Stimulated activated effector memory CD8-positive, alpha-beta T cell treated with anti-CD3 and anti-CD28 coated beads, Interleukin-12 subunit alpha, Interleukin-12 subunit beta, amount 100 ng/mL, for 72 hours (primary cell): ENCODE data around the gene COPRS.

Experiments used
- ATAC-seq: fragments of 150-1000 bp; cut with Tn5 transposase; 2 replicates; pipeline ENCODE4 v1.10.0; 2021
- DNase-seq, 2 donors: peaks; one replicate each; pipeline ENCODE4 v3.0.0; 2021 to 2022; ENCODE audit warnings: low spot score in 2 of 2
- H3K27ac Mint-ChIP-seq: one replicate; pipeline ENCODE4 v1.8.0; 2022; ENCODE audit warnings: mild to moderate bottlenecking, mixed read lengths
- H3K36me3 Mint-ChIP-seq: one replicate; pipeline ENCODE4 v1.8.0; 2022; ENCODE audit warnings: mild to moderate bottlenecking, mixed read lengths
- H3K4me1 Mint-ChIP-seq: one replicate; pipeline ENCODE4 v1.8.0; 2022; ENCODE audit warnings: mixed read lengths
- H3K4me3 Mint-ChIP-seq: one replicate; pipeline ENCODE4 v1.8.0; 2022; ENCODE audit warnings: mild to moderate bottlenecking, mixed read lengths
- H3K9me3 Mint-ChIP-seq: one replicate; pipeline ENCODE4 v1.8.0; 2022; ENCODE audit warnings: mixed read lengths

COPRS gene

GRCh38 chr17:31803494-31804213, 55.4 kb downstream of the COPRS start:
- no peak for ATAC-seq
- H3K9me3 Mint-ChIP-seq: no peaks in the 10 kb centered on the region
- H3K4me3 Mint-ChIP-seq: no peak overlapping the region
- no peaks in the 10 kb centered on the region for H3K4me1 Mint-ChIP-seq
- no peak overlapping the region for H3K27ac Mint-ChIP-seq
- H3K36me3 Mint-ChIP-seq: no peaks in the 10 kb centered on the region
- no peak for DNase-seq

GRCh38 chr17:31802502-31802901, 56.5 kb downstream of the COPRS start:
- Mint-ChIP-seq H3K4me1 (no peaks in the 10 kb centered on the region), H3K9me3 (no peaks in the 10 kb centered on the region), H3K4me3 (no peak overlapping the region), H3K36me3 (no peaks in the 10 kb centered on the region), H3K27ac (no peak overlapping the region)
- DNase-seq (no peak), ATAC-seq (no peak)
